Mucosa of stomach (tissue), 1 donor: ENCODE data around the gene TMTC2.

Experiments
- H3K27me3 ChIP-seq: one replicate; pipeline ENCODE4 v1.7.0; 2013; ENCODE audit warnings: mild to moderate bottlenecking, low read length; ENCODE audit not compliant: control insufficient read depth, insufficient read depth
- H3K36me3 ChIP-seq: one replicate; pipeline ENCODE4 v1.7.0; 2013; ENCODE audit warnings: low read length; ENCODE audit not compliant: control insufficient read depth, insufficient read depth
- H3K4me1 ChIP-seq: one replicate; pipeline ENCODE4 v1.7.0; 2013; ENCODE audit warnings: mild to moderate bottlenecking, low read length; ENCODE audit not compliant: control insufficient read depth, insufficient read depth
- H3K4me3 ChIP-seq: one replicate; pipeline ENCODE4 v1.7.0; 2013; ENCODE audit warnings: low read length
- H3K9ac ChIP-seq: one replicate; pipeline ENCODE4 v1.7.0; 2013; ENCODE audit warnings: mild to moderate bottlenecking, low read length, moderate library complexity
- H3K9me3 ChIP-seq: one replicate; pipeline ENCODE4 v1.7.0; 2013; ENCODE audit warnings: mild to moderate bottlenecking, low read length, moderate library complexity; ENCODE audit not compliant: control insufficient read depth
- donor health status: Pancreatic carcinoma.

The TMTC2 gene

GRCh38 chr12:83016218-83016835, 329.6 kb downstream of the TMTC2 start:
- Histone ChIP-seq H3K9me3 (no peaks in the 10 kb centered on the region), H3K27me3 (no peaks in the 10 kb centered on the region), H3K9ac (no peak overlapping the region), H3K36me3 (no peaks in the 10 kb centered on the region), H3K4me1 (no peaks in the 10 kb centered on the region), H3K4me3 (no peak overlapping the region)

- no peaks in the 10 kb centered on the region for H3K9me3 ChIP-seq
- no peak overlapping the region for H3K9ac ChIP-seq
- no peaks in the 10 kb centered on the region for H3K36me3 ChIP-seq
- no peaks in the 10 kb centered on the region for H3K4me1 ChIP-seq
- no peaks in the 10 kb centered on the region for H3K27me3 ChIP-seq
- H3K4me3 ChIP-seq: no peak overlapping the region
Measured at GRCh38 chr12:83016991-83017390, 330.3 kb downstream of the TMTC2 start.

GRCh38 chr12:83018088-83018487, 331.4 kb downstream of the TMTC2 start:
- Histone ChIP-seq H3K36me3 (no peaks in the 10 kb centered on the region), H3K27me3 (no peaks in the 10 kb centered on the region), H3K4me3 (no peak overlapping the region), H3K9me3 (no peaks in the 10 kb centered on the region), H3K9ac (no peak overlapping the region), H3K4me1 (no peaks in the 10 kb centered on the region)

- no peaks in the 10 kb centered on the region for H3K4me1 ChIP-seq
- H3K27me3 ChIP-seq: no peaks in the 10 kb centered on the region
- no peaks in the 10 kb centered on the region for H3K9me3 ChIP-seq
- H3K9ac ChIP-seq: no peak overlapping the region
- no peaks in the 10 kb centered on the region for H3K36me3 ChIP-seq
- no peak overlapping the region for H3K4me3 ChIP-seq
Measured at GRCh38 chr12:83027021-83027723, 340.5 kb downstream of the TMTC2 start.

GRCh38 chr12:83031196-83031595, 344.5 kb downstream of the TMTC2 start:
- H3K9me3 ChIP-seq: no peaks in the 10 kb centered on the region
- H3K27me3 ChIP-seq: no peaks in the 10 kb centered on the region
- H3K9ac ChIP-seq: no peak overlapping the region
- H3K4me1 ChIP-seq: no peaks in the 10 kb centered on the region
- H3K36me3 ChIP-seq: no peaks in the 10 kb centered on the region
- no peak overlapping the region for H3K4me3 ChIP-seq

GRCh38 chr12:83036847-83037246, 350.1 kb downstream of the TMTC2 start:
- Histone ChIP-seq H3K27me3 (no peaks in the 10 kb centered on the region), H3K36me3 (no peaks in the 10 kb centered on the region), H3K9me3 (no peaks in the 10 kb centered on the region), H3K4me3 (no peak overlapping the region), H3K4me1 (no peaks in the 10 kb centered on the region), H3K9ac (no peak overlapping the region)

- Histone ChIP-seq H3K4me3 (no peak overlapping the region), H3K9me3 (no peaks in the 10 kb centered on the region), H3K9ac (no peak overlapping the region), H3K36me3 (no peaks in the 10 kb centered on the region), H3K27me3 (no peaks in the 10 kb centered on the region), H3K4me1 (no peaks in the 10 kb centered on the region)
Measured at GRCh38 chr12:83039413-83039812, 352.7 kb downstream of the TMTC2 start.

GRCh38 chr12:83040339-83040738, 353.6 kb downstream of the TMTC2 start:
- H3K4me3 ChIP-seq: no peak overlapping the region
- no peak overlapping the region for H3K9ac ChIP-seq
- no peaks in the 10 kb centered on the region for H3K36me3 ChIP-seq
- no peaks in the 10 kb centered on the region for H3K27me3 ChIP-seq
- H3K9me3 ChIP-seq: no peaks in the 10 kb centered on the region
- no peaks in the 10 kb centered on the region for H3K4me1 ChIP-seq

- no peaks in the 10 kb centered on the region for H3K36me3 ChIP-seq
- H3K9me3 ChIP-seq: no peaks in the 10 kb centered on the region
Measured at GRCh38 chr12:83040991-83041390, 354.3 kb downstream of the TMTC2 start.

GRCh38 chr12:83042441-83043200, 355.9 kb downstream of the TMTC2 start:
- Histone ChIP-seq H3K9me3 (no peaks in the 10 kb centered on the region), H3K9ac (no peak overlapping the region), H3K36me3 (no peaks in the 10 kb centered on the region), H3K27me3 (no peaks in the 10 kb centered on the region), H3K4me1 (no peaks in the 10 kb centered on the region), H3K4me3 (no peak overlapping the region)

More at GRCh38 chr12:83040991-83041390, 354.3 kb downstream of the TMTC2 start:
- H3K4me3 ChIP-seq: no peak overlapping the region
- no peaks in the 10 kb centered on the region for H3K27me3 ChIP-seq
- H3K4me1 ChIP-seq: no peaks in the 10 kb centered on the region
- H3K9ac ChIP-seq: no peak overlapping the region

GRCh38 chr12:83044736-83045135, 358.0 kb downstream of the TMTC2 start:
- no peak overlapping the region for H3K9ac ChIP-seq
- H3K4me1 ChIP-seq: no peaks in the 10 kb centered on the region
- H3K27me3 ChIP-seq: no peaks in the 10 kb centered on the region
- H3K4me3 ChIP-seq: no peak overlapping the region
- H3K36me3 ChIP-seq: no peaks in the 10 kb centered on the region
- H3K9me3 ChIP-seq: no peaks in the 10 kb centered on the region

GRCh38 chr12:83046019-83046418, 359.3 kb downstream of the TMTC2 start:
- no peak overlapping the region for H3K9ac ChIP-seq
- no peaks in the 10 kb centered on the region for H3K9me3 ChIP-seq
- H3K36me3 ChIP-seq: no peaks in the 10 kb centered on the region
- H3K27me3 ChIP-seq: no peaks in the 10 kb centered on the region
- no peaks in the 10 kb centered on the region for H3K4me1 ChIP-seq
- H3K4me3 ChIP-seq: no peak overlapping the region
